H54 (cell line): ENCODE results near the gene IGLL5.

Experiments
- DNase-seq: peaks from one replicate; pipeline ENCODE4 v3.0.0; 2011; ENCODE audit warnings: low spot score, mixed read lengths; ENCODE audit not compliant: insufficient read length
- FAIRE-seq: peaks from 3 replicates; lab custom pipeline; 2011; peaks lifted over from hg19 to GRCh38; lab: Jason Lieb, UNC
- POLR2A ChIP-seq: IDR thresholded peaks from 2 replicates; pipeline ENCODE4 v1.6.1; 2011; ENCODE audit warnings: low read depth, mild to moderate bottlenecking, low read length

The IGLL5 gene

DNA sequence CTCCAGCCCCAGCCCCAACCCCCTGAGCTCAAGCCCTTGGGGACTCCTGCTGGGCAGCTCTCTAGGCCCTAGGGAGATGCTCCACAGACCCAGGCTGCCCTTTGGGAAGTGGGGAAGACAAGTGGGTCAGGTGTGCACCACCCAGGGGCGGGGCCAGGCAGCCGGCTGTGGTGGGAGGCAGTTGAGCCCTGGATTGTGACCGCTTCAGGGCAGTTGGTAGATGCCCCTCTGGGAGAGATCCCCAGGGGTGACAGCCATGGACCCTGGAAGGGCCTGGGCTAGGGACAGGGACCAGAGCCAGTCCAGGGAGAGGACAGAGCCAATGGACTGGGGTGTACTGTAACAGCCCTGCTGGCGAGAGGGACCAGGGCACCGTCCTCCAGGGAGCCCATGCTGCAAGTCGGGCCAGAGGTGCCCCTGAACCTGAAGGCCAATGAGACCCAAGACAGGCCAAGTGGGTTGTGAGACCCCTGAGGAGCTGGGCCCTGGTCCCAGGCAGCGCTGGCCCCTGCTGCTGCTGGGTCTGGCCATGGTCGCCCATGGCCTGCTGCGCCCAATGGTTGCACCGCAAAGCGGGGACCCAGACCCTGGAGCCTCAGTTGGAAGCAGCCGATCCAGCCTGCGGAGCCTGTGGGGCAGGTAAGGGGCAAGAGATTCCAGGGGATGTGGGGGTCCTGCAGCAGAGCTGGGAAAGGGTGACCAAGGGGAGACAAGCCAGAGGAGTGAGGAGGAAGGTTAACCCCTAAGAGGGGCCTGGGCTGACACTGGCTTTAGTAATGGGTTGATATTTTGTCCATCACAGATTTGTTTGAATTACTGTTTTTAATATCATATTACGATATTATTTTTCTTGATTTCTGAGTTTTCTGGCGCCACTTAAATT is at the start of gene IGLL5:
TSS of gene IGLL5 (plus strand) at position 196 of the 883 bp plus-strand sequence. CDS start at position 434, 238 bp downstream.
- no peak for FAIRE-seq

DNA sequence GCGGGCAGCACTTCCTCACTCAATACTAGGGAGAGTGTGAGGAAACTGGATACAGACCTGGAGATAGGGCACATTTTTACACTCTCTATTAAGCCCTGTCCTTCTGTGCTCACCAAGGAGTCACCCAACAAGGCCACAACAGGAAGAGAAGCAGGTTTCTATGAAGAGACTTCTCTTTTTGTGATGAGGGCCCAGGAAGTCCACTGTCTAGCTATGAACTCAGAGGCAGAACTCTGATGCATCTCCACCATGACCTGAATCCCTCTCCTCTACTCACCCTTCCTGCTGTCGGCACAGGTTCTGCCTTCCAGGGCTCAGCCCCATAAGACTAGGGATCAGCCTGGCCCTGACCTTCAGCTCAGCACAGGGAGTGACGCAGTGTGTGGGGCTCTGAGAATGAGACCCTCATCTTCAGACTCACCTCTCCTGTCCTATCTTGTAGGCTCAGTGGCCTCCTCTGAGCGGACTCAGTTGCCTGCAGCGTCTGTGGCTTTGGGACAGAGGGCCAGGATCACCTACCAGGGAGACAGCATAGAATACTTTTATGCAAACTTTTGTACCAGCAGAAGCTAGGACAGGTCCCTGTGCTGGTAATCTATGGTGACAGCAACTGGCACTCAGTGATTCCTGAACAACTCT is 49.3 kb upstream of the IGLL5 start:
- no peak for DNase-seq
- TF ChIP-seq POLR2A, result no peak
- no peak for FAIRE-seq

More for the DNA sequence above, at the start of gene IGLL5:
- no peak for TF ChIP-seq POLR2A
- no peak for DNase-seq

DNA sequence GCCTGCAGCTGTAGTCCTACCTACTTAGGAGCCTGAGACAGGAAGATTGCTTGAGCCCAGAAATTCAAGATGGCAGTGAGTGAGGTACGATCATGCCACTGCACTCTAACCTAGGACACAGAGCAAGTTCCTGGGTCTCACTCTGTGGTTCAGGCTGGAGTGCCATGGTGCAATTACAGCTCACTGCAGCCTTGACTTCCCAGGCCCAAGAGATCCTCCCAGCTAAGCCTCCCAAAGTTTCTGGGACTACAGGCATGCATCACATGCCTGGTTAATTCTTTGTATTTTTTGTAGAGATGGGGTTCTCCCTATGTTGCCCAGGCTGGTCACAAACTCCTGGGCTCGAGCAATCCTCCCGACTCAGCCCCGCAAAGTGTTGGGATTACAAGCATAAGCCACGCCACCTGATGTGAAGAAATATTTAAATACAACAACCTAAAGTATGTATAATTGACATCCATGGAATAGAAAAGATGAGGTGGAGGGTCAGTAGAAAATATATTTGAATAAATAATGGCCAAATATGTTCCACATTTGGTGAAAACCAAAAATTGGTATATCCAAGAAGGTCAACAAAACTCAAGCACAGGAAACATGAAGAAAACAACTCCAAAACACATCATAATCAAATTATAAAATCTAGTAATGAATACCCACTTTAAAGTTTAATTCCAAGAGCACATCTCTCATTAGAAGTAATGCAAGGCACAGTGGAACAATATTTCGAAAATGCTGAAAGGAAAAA is 47.9 kb upstream of the IGLL5 start:
- FAIRE-seq, result no peak
- no peak for TF ChIP-seq POLR2A
- DNase-seq, result no peak

DNA sequence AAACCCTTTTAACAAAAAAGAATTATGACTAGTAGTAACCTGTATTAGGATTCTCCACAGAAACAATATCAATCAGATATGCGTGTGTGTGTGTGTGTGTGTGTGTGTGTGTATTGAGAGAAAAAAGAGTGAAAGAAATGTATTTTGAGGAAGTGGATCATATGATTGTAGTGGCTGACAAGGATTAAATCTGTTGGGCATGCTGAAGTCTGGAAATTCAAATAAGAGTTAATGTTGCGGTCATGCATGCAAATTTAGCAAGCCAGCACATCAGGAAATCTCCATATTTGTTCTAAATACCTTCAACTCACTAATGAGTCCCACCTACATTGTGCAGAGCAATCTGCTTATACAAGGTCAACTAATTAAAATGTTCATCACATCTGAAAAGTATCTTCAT is 46.8 kb upstream of the IGLL5 start:
- FAIRE-seq, result no peak
- no peak for DNase-seq

DNA sequence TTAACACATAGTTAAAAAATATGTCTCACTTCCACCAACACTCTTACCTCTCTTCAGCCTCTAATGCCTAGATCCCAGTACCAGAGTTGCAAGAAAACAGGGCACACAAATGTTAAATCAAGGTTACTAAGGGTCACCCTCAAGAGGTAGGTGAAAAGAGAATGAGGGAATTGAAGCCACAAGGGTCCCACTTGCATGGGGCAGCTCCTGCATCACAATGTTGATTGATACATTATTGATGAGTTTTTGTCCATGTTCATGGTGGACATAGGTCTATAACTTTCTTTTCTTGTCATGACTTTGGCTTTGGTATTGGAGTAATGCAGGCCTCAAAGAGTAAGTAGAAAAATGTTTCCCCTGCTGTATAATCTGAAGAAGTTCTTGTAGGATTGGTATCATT is 46.0 kb upstream of the IGLL5 start:
- DNase-seq, result no peak
- TF ChIP-seq POLR2A, result no peak
- FAIRE-seq, result no peak

More for the DNA sequence above, 46.8 kb upstream of the IGLL5 start:
- TF ChIP-seq POLR2A, result no peak

DNA sequence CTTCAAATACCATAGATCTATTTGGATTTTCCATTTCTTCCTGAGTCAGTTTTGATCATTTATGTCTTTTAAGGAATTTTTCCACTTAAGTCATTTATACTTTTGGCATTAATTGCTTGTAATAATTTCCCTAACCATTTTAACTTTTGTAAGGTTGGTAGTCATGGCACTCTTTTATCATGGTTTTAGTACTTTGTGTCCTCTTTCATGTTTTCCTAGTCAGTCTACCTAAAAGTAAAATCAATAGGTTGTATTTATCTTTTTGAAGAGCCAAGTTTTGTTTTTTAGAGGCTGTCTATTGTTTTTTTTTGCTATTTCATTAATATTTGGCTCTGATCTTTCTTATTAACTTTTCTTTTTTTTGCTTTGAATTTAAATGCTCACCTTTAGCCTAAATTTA is 45.5 kb upstream of the IGLL5 start:
- no peak for TF ChIP-seq POLR2A
- FAIRE-seq (no peak), DNase-seq (no peak)

DNA sequence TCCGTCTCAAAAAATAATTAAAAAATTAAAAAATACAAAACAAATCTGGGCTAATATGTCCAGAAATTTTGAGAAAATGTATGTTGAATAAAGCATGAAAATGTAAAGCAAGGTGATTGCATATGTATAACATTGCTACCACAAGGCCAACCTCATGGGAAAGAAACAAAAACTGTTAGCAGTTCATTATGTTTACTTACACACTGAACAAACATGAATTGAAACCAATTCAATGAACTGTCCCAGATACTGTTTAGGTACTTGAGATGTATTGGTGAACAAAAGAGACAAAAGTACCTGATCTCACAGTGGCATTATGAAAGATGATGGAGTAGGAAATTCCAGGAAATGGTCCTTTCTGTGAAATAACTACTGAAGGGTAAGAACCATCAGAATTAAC is 43.8 kb upstream of the IGLL5 start:
- TF ChIP-seq POLR2A, result no peak
- DNase-seq, result no peak
- no peak for FAIRE-seq

DNA sequence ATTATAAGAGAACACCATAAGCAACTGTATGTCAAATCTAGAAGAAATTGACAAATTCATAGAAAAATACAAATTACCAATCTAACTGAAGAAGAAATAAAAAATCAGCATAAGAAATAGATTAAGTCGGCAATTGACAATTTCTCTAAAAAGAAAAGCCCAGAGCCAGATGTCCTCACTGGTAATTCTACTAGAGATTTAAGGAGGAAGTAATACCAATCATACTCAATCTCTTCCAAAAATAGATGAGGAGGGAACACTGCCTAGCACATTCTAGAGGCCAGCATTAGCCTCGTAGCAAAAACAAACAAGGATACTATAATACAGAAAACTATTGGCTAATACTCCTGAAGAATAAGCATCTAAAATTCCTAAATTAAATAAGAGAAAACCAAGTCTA is 40.4 kb upstream of the IGLL5 start:
- FAIRE-seq (no peak), DNase-seq (no peak)
- TF ChIP-seq POLR2A, result no peak

DNA sequence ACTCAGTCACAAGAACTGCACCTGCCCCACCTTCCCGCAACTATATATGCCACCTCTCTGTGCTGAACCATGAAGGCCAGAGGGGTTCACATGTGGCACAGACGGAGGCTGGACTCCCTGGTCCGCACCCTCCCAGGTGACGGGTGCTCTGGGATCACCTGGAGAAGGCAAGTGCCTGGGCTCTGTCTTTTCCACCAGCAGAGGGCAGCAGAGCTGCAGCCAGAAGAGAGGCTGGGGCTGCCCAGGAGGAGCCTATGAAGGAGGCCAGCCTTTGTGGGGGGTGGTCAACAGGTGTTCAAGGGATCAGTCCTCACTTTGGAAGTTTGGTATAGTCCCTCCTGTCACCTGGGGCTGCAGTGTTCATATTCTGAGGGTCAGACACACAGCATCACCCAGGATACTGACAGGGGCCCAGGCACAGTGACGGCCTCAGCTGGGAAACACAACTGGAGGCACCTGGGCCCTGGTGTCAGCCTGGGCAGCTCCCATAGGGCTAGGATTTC is 39.2 kb upstream of the IGLL5 start:
- TF ChIP-seq POLR2A, result no peak
- DNase-seq, result peak; percentile 11
- peak; percentile 11 for FAIRE-seq

DNA sequence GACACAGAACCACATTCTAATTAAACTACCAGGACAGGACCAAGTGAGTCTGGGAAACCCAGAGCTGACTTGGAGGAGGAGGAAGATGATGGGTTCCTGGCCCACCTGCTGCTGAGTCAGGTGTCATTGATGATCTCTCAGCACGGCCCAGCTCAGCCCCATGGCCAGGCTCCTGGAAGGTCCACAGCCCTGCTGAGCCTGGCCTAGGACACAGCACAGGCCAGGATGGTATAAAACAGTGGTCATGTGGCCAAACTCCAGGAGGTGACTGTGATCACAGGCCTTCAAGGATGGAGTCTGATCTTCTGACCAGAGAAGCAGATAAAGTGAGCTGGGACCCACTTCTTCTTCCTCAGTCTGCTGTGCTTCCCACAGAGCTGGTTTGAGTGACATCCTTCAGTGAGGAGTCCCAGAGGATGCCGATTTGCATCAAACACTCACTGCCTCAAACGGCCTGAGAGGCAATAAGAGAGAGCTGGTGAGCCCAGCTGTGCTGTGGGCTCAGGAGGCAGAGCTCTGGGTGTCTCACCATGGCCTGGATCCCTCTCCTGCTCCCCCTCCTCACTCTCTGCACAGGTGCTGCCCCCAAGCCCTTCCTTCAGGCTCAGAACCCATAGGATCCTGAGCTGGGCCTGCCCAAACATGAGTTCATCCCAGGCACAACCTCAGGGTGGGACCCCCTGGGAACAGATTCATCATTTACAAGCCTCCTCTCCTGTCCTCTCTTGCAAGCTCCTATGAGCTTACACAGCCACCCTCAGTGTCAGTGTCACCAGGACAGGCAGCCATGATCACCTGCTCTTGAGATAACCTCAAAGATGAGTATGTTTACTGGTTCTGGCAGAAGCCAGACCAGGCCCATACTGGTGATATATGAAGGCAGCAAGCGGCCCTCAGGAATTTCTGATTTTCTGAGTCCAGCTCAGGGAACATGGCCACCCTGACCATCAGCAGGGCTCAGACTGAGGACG is 37.7 kb upstream of the IGLL5 start:
- TF ChIP-seq POLR2A, result no peak
- FAIRE-seq (no peak), DNase-seq (no peak)

DNA sequence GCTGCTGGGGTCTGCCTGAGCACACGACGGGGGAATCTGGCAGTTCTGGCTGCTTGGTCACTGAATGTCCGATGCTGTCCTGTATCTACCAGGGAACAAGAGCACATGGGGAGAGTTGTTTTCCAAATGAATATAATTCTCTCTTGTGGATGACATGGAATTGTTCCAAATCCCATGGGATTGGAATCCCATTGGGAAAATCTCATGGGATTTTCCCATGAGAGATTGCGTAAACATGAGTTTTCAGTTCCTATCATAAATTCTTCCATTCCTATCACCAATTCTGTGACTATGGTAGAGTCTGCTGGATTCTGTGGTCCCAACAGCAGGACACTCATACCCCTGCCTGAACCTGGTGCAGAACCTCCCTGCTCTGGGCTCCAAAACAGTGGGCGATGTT is 35.6 kb upstream of the IGLL5 start:
- TF ChIP-seq POLR2A, result no peak
- no peak for DNase-seq
- no peak for FAIRE-seq

DNA sequence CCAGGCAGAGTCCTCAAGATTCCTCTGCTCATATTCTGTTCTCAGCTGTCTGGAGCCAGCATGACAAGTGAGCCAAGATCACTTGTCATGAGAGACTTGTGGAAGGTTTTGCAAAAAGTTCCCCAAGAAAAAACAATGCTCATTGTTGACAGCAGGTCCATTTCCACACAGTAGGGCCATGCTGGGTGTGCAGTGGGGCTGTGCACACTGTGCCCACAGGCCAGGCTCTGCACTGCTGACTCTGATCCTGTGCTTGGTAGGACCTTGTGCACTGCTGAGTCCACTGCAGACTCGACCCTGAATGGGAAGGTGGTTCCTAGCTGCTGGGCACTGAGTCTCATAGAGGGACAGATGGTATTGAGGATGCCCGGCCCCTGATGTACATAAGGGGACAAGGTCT is 33.9 kb upstream of the IGLL5 start:
- no peak for TF ChIP-seq POLR2A
- DNase-seq (no peak), FAIRE-seq (no peak)

DNA sequence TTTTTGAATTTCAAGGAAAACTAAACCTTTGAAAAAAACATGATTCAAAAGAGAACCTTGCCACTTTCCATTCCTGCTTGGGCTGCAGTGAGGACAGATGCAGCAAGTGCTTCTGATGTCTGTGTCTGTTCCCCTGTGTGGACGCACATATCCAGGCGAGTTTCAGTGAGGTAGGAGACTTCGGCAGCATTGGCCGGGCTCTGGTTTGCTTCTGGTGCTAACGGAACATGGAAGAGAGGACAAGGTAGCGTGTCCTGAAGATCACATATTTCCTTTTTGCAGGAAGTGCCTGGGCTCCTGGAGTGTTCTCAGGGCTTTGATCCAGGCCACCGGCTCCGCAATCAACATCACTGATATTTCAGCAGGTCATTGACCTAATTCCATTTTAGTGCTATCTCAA is 33.1 kb upstream of the IGLL5 start:
- TF ChIP-seq POLR2A, result no peak
- no peak for DNase-seq
- FAIRE-seq, result no peak
